Immature natural killer cell (primary cell): ENCODE measurements around the gene FNBP1. TPM values are rescaled to one million over a fixed set of nuclear protein-coding genes. Genes with fewer than 3 reads are reported as not detected.
"Not testable (repeated sequence)": the region's sequence is repeated elsewhere in the genome, so short reads cannot be mapped to it uniquely, and the experiment has no call there.

Experiments used
- DNase-seq, 3 donors: peaks; one replicate each; pipeline ENCODE4 v3.0.0; 2022; ENCODE audit warnings: mixed read lengths in 1 of 3
- H3K27ac Mint-ChIP-seq, 6 donors: one replicate each; pipeline ENCODE4 v1.8.0; 2020; ENCODE audit warnings: mixed read lengths in 6 of 6, mild to moderate bottlenecking in 5 of 6, inconsistent platforms in 4 of 6, moderate library complexity in 3 of 6
- H3K27me3 Mint-ChIP-seq, 3 donors: one replicate each; pipeline ENCODE4 v1.8.0; 2020 to 2021; ENCODE audit warnings: low read depth in 3 of 3, mild to moderate bottlenecking in 3 of 3, mixed read lengths in 3 of 3, moderate library complexity in 3 of 3, inconsistent platforms in 1 of 3
- H3K36me3 Mint-ChIP-seq, 3 donors: one replicate each; pipeline ENCODE4 v1.8.0; 2020; ENCODE audit warnings: mixed read lengths in 3 of 3, inconsistent platforms in 2 of 3, mild to moderate bottlenecking in 2 of 3
- H3K4me1 Mint-ChIP-seq, 2 donors: one replicate each; pipeline ENCODE4 v1.8.0; 2020; ENCODE audit warnings: inconsistent platforms in 2 of 2, mild to moderate bottlenecking in 2 of 2, mixed read lengths in 2 of 2, moderate library complexity in 1 of 2
- H3K4me3 Mint-ChIP-seq, 5 donors: one replicate each; pipeline ENCODE4 v1.8.0; 2020; ENCODE audit warnings: mild to moderate bottlenecking in 5 of 5, mixed read lengths in 5 of 5, inconsistent platforms in 3 of 5, moderate library complexity in 3 of 5
- H3K9me3 Mint-ChIP-seq, 6 donors: one replicate each; pipeline ENCODE4 v1.8.0; 2020; ENCODE audit warnings: mild to moderate bottlenecking in 6 of 6, mixed read lengths in 6 of 6, inconsistent platforms in 4 of 6, moderate library complexity in 3 of 6
- polyA plus RNA-seq, 3 donors: library from polyadenylated mRNA; unstranded; fragments of 300-500 nt; fragmentation: Illumina TruSeq; gene quantifications; one replicate each; pipeline ENCODE4 v1.2.3, GENCODE V29; 2021

Gene FNBP1
- polyA plus RNA-seq, 3 donors from 2014 or later = 113 to 136 (median 135) TPM

DNA sequence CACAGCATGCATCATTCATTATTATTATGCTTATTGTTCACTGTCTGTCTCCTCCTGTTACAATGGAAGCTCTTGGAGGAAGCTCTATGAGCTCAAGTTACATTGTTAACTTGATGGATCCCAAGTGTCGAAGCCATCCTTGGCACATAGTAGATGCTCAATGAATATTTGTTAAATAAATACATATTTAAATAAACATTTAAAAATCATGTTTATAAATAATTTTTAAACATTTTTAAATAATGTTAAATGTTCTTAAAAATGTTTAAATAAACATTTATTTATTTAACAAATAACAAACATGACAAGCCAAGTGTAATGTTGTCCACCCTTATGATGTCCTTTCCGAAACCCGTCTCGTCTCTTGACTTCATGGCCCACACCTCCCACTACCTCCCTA, 138.3 kb downstream of the FNBP1 start:
- no peak for DNase-seq

DNA sequence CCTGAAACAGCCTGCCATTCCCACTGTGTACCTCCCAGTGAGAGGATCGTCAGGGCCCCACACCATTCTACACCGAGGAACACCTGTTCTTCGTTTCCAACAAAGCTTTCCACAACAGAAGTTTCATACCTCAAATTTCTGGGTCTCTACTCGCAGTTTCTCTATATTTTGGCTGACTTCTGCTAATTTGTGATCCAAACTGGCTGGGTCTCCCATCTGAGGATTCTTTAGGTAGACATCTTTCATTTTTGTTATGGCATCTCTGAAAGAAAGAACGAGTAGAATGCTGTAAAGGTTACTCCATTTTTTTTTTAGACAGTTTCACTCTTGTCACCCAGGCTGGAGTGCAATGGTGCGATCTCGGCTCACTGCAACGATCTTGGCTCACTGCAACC, 140.3 kb downstream of the FNBP1 start:
- Mint-ChIP-seq H3K9me3 (no peaks in the 10 kb centered on the region), H3K27ac (peak overlapping the region in 4 of 6 donors; percentile 49 to 64 (median 62))

More for the DNA sequence above, 138.3 kb downstream of the FNBP1 start:
- Mint-ChIP-seq H3K4me1 (peaks cover 5 to 26% of the 10 kb centered on the region in 2 donors), H3K9me3 (no peaks in the 10 kb centered on the region), H3K36me3 (peaks cover 32 to 58% (median 32%) of the 10 kb centered on the region in 3 donors), H3K4me3 (no peak overlapping the region), H3K27ac (peak overlapping the region in 5 of 6 donors; percentile 26 to 80 (median 64)), H3K27me3 (peaks cover 0 to 7% (median 6%) of the 10 kb centered on the region in 3 donors)

DNA sequence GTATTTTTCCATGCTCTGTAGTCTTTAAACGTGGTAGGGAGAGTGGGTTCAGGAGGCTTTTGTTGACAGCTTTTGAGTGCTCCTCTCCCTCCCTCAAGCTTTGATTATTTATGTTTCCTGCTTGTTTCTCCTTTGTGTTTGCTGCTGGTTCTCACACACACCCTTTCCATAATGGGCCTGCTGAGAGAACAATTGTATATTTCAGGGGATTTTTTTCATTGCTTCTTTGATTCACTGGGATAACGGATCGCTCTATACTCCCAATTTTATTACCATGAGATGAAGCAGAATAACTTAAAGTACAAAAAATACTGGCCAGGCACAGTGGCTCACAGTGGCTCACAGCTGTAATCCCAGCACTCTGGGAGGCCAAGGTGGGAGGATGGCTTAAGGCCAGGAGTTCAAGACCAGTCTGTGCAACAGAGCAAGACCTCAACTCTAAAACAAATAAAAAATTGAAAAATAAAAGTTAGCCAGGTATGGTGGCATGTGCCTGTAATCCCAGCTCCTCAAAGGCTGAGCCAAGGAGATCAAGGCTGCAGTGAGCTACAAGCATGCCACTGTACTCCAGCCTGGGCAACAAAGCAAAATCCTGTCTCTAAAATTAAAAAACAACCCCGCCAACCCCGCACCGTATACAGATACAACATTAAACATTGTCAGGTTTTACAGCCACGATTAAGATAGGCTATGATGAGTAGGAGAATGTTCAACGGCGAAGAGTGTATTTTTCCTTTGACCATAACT, 140.8 kb downstream of the FNBP1 start:
- DNase-seq = no peak
- Mint-ChIP-seq H3K4me3 (no peak overlapping the region), H3K27me3 (peaks cover 1 to 12% (median 7%) of the 10 kb centered on the region in 3 donors), H3K9me3 (no peaks in the 10 kb centered on the region), H3K36me3 (peaks cover 29 to 58% (median 31%) of the 10 kb centered on the region in 3 donors), H3K4me1 (peaks cover 4 to 21% of the 10 kb centered on the region in 2 donors), H3K27ac (peak overlapping the region; percentile 1 to 81 (median 58))

More for the DNA sequence above, 140.3 kb downstream of the FNBP1 start:
- Mint-ChIP-seq H3K36me3 (peaks cover 30 to 61% (median 32%) of the 10 kb centered on the region in 3 donors), H3K4me1 (peaks cover 4 to 19% of the 10 kb centered on the region in 2 donors), H3K27me3 (peaks cover 1 to 11% (median 8%) of the 10 kb centered on the region in 3 donors), H3K4me3 (no peak overlapping the region)
- DNase-seq = no peak

DNA sequence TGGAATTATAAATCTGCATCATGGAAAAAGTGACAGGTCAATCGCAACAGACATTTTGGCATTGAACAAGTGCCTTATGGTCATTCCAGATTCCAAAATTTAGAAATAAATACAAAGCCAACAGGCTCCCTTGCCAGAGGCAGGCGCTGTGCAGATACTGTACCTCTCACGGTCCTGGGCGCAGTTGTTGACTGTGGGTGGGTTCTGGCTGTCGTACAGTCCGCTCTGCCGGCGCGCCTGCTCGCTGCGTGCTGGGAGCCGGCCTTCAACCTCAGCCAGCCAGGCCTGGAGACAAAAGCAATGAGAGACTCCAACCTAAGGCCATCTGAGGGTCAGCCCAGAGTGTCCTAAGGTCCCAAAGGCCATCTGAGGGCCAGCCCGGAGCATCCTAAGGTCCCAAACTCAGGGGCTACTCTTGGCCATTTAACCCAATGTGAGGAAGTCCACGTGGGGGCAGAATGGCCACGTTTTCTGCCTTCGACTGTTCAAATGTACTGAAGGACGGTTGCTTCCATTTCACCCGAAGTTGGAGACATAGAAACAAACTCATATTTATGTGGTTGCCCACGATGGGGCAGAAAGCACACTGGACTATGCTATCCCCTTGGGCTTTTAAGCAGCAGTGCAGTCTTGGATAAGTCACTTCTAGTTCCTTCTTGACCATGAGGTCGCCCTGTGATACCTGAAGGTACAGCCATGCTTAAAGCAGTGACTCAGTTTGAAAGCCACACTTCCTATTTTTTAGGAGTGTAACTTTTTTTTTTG, 142.5 kb downstream of the FNBP1 start:
- DNase-seq = no peak
- peaks cover 1 to 15% (median 12%) of the 10 kb centered on the region in 3 donors for H3K27me3 Mint-ChIP-seq
- peaks cover 19 to 36% of the 10 kb centered on the region in 2 donors for H3K4me1 Mint-ChIP-seq
- no peak overlapping the region for H3K4me3 Mint-ChIP-seq
- peak overlapping the region in 3 of 6 donors; percentile 22 to 41 (median 34) for H3K27ac Mint-ChIP-seq
- no peaks in the 10 kb centered on the region for H3K9me3 Mint-ChIP-seq
- H3K36me3 Mint-ChIP-seq = peaks cover 29 to 56% (median 34%) of the 10 kb centered on the region in 3 donors

DNA sequence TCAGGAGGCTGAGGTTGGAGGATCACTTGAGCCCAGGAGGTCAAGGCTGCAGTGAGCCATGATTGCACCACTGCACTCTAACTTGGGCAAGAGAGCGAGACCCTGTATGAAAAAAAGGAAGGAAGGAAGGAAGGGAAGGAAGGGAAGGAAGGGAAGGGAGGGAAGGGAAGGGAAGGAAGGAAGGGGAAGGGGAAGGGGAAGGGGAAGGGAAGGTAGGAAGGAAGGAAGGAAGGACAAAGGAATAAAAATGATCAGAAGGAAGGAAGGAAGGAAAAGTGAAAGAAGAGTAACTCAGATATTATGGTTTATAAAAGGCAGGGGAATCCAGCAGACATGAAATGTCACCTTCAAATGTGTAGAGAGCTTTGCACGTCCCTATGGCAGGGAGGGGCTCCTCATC, 143.4 kb downstream of the FNBP1 start:
- DNase-seq = no peak
- Mint-ChIP-seq H3K4me1 (peaks cover 25 to 42% of the 10 kb centered on the region in 2 donors), H3K27ac (peak overlapping the region in 4 of 6 donors; percentile 21 to 53 (median 28)), H3K36me3 (peaks cover 28 to 54% (median 32%) of the 10 kb centered on the region in 3 donors), H3K4me3 (no peak overlapping the region), H3K9me3 (no peaks in the 10 kb centered on the region), H3K27me3 (peaks cover 1 to 18% (median 12%) of the 10 kb centered on the region in 3 donors)

DNA sequence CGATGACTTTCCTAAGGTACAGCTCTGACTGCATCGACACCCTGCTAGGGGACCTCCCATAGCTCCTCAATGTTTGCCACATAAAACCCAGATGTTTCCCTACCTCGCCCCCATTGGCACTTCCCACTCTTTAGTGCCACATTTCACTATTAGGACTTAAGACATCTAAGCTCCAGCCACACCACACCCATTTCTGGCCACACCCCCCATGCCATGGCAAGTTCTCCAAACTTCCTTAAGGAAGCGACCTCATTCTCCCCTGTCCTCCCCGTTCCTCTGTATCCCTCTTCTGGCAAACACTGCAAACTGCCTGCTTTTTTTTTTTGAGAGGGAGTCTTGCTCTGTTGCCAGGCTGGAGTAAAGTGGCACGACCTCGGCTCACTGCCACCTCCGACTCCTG, 144.8 kb downstream of the FNBP1 start:
- H3K27ac Mint-ChIP-seq = peak overlapping the region in 5 of 6 donors; percentile 35 to 76 (median 49)
- H3K9me3 Mint-ChIP-seq = no peaks in the 10 kb centered on the region
- peaks cover 1 to 16% (median 13%) of the 10 kb centered on the region in 3 donors for H3K27me3 Mint-ChIP-seq
- no peak overlapping the region for H3K4me3 Mint-ChIP-seq
- DNase-seq = no peak
- peaks cover 25 to 49% (median 28%) of the 10 kb centered on the region in 3 donors for H3K36me3 Mint-ChIP-seq
- H3K4me1 Mint-ChIP-seq = peaks cover 35 to 44% of the 10 kb centered on the region in 2 donors

DNA sequence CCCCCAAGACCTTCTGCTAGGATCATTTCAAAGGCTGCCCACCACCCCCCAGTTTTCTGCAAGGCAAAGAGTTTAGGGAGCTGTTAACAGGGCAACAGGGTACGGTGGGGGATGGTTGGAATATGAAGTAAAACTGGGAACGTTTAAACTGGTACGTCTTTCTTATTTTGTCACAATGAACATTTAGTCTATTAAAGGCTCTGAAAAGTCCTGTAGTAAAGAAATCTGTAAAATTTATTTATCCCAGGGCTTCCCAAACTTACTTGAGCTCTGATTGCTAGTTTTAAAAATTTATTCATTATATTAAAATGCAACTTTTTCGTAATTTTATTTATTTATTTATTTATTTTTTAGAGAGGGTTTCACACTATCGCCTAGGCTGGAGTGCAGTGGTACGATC, 145.7 kb downstream of the FNBP1 start:
- peaks cover 1 to 18% (median 16%) of the 10 kb centered on the region in 3 donors for H3K27me3 Mint-ChIP-seq
- H3K4me3 Mint-ChIP-seq = no peak overlapping the region
- peak overlapping the region; percentile 77 to 94 (median 89) for H3K27ac Mint-ChIP-seq
- no peak for DNase-seq
- peaks cover 44 to 53% of the 10 kb centered on the region in 2 donors for H3K4me1 Mint-ChIP-seq
- peaks cover 25 to 44% (median 31%) of the 10 kb centered on the region in 3 donors for H3K36me3 Mint-ChIP-seq
- H3K9me3 Mint-ChIP-seq = no peaks in the 10 kb centered on the region

DNA sequence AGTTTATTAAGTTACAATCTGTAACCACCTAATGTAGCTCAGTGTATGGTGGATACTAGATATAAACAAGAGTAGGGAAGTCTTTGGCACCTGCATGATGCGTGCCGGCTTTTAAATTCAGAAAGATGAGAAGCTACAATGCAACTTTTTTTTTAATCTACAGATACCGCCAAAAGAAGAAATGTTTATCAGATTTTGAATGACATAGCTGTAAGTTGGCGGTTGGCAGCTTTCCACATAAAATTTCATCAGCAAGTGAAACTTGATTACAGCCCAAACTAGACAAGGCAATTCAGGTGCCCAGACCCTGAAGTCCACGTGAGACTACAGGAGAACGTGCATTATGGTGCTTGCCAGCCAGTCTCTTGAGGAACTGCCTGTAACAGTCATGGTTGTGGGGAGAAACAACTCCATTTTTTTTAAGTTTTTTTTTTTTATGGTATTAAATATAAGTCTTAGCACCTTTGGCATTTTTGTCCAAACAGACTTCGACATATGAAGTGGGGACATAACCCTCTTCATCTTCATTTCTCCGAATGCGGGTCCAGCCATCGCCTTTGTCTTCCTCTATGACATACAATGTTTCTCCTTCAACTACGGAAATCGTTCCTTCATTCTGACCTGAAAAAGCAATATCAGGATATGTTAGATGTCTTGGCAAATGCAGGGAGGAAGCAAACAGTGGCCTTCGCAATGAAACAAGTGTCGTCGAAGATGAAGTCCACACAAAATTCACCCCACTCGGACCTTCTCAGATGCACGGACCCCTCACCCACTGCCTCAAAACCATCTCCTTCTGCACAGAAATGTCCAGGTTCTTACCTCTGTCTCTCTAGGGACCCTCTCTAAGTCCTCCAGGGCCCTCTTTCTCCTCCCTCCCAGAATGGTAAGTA, 147.4 kb downstream of the FNBP1 start:
- peaks cover 25 to 39% (median 31%) of the 10 kb centered on the region in 3 donors for H3K36me3 Mint-ChIP-seq
- H3K4me1 Mint-ChIP-seq = peaks cover 61 to 64% of the 10 kb centered on the region in 2 donors
- no peak for DNase-seq
- peak overlapping the region; percentile 77 to 94 (median 90) for H3K27ac Mint-ChIP-seq
- H3K4me3 Mint-ChIP-seq = peak overlapping the region in 2 of 5 donors; percentile 9 to 37
- no peaks in the 10 kb centered on the region for H3K9me3 Mint-ChIP-seq
- H3K27me3 Mint-ChIP-seq = peaks cover 1 to 27% (median 20%) of the 10 kb centered on the region in 3 donors

DNA sequence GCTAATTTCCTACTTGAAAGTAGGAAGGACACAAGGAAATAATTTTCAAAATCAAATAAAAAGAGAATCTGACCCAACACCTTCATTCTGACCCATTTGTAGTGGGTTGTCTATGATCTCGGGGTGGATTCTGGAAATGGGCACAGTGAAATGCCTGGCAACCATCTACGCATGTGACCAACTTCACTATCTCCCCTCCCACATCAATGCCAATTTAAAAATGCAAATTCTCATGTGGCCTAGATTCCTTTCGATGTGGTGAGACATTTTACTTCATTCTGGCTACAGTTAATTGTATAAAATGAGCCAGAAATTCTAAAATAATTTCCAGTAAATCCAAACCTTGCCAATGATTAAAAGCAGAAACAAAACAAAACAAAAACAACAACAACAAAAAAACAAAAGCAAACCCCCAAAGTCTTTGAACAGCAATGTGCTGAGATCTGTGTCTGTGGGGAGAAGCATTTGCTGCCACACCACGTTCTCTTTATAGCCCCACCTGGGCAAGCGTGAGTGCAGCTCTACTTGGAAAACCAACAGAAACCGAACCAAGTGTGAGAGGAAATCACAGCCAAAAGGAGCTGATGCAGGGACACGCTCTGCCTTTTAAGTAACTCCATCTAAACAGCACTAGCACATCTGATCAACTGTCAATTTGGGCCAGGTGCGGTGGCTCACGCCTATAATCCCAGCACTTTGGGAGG, 148.7 kb downstream of the FNBP1 start:
- Mint-ChIP-seq H3K27ac (peak overlapping the region; percentile 77 to 94 (median 90)), H3K4me3 (peak overlapping the region in 4 of 5 donors; percentile 3 to 44 (median 14)), H3K4me1 (peaks cover 74 to 78% of the 10 kb centered on the region in 2 donors), H3K36me3 (peaks cover 22 to 29% (median 28%) of the 10 kb centered on the region in 3 donors), H3K27me3 (peaks cover 5 to 39% (median 25%) of the 10 kb centered on the region in 3 donors), H3K9me3 (no peaks in the 10 kb centered on the region)
- DNase-seq = no peak

DNA sequence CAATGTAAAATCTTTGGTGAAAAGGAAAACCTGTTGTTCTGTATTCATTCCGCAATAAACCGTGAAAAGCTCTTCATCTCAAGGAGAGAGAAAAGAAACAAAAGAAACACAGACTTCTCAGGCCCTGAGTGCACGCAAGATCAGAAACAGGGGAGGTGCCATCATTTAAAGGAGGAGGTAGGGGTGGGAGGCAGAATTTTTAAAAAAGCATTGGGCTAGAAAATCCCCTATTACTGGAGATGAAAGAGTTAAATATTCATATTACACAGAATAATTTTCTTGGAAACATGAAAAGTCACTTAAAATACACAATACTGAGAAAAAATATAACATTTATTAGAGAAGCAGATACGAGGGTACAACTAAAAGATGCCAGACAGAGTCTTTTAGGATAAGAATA, 151.4 kb downstream of the FNBP1 start:
- Mint-ChIP-seq H3K4me1 (peaks cover 93 to 95% of the 10 kb centered on the region in 2 donors), H3K27ac (peak overlapping the region; percentile 99 to 100 (median 100)), H3K9me3 (peaks cover 0 to 1% (median 0%) of the 10 kb centered on the region in 6 donors), H3K4me3 (peak overlapping the region; percentile 58 to 93 (median 86)), H3K27me3 (peaks cover 29 to 60% (median 46%) of the 10 kb centered on the region in 3 donors), H3K36me3 (peaks cover 9 to 13% (median 13%) of the 10 kb centered on the region in 3 donors)
- DNase-seq = no peak

DNA sequence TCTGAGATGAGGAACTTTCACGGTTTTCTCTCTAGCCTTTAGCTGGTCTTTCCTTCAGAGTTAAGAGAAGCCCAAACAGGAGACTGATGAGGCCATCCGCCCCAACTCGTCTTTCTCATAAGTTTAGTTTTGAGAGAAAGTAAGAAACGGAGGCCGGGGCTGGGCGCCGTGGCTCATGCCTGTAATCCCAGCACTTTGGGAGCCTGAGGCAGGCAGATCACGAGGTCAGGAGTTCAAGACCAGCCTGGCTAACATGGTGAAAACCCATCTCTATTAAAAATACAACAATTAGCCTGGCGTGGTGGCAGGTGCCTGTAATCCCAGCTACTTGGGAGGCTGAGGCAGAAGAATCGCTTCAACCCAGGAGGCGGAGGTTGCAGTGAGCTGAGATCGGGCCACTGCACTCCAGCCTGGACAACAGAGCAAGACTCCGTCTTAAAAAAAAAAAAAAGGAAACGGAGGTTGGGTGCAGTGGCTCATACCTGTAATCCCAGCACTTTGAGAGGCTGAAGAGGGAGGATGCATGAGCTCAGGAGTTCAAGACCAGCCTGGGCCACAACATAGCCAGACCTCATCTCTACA, 152.2 kb downstream of the FNBP1 start:
- not testable (repeated sequence) for H3K36me3 Mint-ChIP-seq, H3K9me3 Mint-ChIP-seq, DNase-seq
- H3K4me1 Mint-ChIP-seq = peaks cover 95% of the 10 kb centered on the region in 2 donors
- H3K27me3 Mint-ChIP-seq = peaks cover 36 to 63% (median 52%) of the 10 kb centered on the region in 3 donors
- H3K27ac Mint-ChIP-seq = peak overlapping the region; percentile 99 to 100 (median 100)
- peak overlapping the region; percentile 84 to 94 (median 91) for H3K4me3 Mint-ChIP-seq
